HG02642 (cell line): ENCODE data around the gene TCF7L1.
"Not testable (repeated sequence)": the region's sequence is repeated elsewhere in the genome, so short reads cannot be mapped to it uniquely, and the experiment has no call there.

ENCODE experiments used
- ATAC-seq: cut with Tn5 transposase; IDR thresholded peaks from one replicate; pipeline ENCODE4 v1.9.1; 2021; ENCODE audit warnings: mild to moderate bottlenecking; ENCODE audit not compliant: unreplicated experiment, poor library complexity

The TCF7L1 gene

DNA sequence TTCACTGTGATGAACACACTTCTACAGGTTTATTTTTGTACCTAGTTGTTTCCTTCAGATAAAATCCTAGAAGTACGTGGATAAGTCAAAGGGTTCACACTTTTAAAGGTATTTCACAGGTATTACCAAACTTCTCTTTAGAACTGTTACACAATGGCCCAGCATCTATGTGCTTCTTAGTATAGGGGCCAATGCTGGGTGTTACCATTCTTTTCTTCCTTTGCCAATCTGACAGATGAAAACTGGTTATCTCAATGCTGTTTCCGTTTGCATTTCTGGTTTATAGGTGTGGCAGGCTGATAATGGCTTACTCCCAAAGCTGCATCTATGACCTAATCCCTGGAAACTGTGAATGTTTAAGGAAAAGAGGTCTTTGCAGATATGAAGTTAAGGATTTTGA is 2.8 kb upstream of the TCF7L1 start:
- no peak for ATAC-seq

DNA sequence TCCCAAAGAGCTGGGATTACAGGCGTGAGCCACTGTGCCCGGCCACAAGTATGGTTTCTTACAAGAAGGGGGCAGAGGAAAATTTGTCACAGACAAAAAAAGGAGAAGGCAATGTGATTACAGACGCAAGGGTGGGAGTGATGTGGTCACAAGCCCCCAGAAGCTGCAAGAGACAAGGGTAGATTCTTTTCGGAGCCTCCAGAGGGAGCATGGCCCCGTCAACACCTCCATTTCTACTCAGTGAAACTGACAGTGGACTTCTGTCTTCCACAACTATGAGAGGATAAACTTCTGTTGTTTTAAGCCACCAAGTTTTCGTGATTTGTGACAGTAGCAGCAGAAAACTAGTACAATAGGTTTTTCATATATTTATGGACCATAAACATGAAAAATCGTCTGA is 2.1 kb upstream of the TCF7L1 start:
- no peak for ATAC-seq

- no peak for ATAC-seq
These were observed 795 bp upstream of the TCF7L1 start for GRCh38 chr2:85132397-85132796.

DNA sequence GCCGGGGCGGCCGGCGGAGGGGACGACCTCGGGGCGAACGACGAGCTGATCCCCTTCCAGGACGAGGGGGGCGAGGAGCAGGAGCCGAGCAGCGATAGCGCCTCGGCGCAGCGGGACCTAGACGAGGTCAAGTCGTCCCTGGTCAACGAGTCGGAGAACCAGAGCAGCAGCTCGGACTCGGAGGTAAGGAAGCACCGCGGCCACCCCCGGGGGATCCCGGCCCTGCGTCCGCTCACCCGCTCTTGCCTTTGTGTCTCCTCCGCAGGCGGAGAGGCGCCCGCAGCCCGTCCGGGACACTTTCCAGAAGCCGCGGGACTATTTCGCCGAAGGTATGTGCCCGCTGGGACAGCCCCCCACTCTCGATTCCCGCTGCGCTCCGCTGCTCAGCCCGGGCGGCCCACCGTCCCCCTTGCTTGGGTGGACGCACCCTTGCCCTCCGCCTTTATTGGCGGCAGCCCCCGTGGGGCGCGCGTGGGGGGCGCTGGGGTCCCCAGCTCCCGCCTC is 611 bp downstream of the TCF7L1 start:
- no peak for ATAC-seq

DNA sequence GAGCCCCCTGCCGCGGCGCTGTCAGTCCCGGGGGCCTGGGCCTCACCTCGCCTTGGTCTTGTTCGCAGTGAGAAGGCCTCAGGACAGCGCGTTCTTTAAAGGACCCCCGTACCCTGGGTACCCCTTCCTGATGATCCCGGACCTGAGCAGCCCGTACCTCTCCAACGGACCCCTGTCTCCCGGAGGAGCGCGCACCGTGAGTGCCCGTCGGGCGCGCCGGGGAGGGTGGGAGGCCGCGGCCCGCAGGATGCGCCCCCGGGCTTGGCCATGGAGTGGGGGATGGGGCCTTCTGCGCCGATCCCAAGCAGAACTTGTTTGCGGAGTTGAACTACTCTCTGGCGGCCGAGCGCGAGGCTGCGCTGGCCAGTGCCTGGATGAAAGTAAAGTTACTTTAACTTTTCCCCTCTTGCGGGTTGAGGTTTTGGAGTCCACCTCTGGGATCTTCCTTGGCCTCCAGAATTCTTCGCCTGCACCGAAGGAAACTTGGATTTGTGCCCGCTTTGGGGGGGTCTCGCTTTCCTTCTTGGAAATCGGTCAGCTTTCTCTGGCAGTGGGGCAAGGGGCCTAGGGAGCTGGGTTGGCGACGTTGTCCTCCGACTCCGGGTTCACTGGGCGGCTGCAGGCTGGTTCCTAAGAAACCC is 1.2 kb downstream of the TCF7L1 start:
- ATAC-seq: no peak

- ATAC-seq: no peak
These were observed 1.9 kb downstream of the TCF7L1 start for GRCh38 chr2:85134896-85135659.

DNA sequence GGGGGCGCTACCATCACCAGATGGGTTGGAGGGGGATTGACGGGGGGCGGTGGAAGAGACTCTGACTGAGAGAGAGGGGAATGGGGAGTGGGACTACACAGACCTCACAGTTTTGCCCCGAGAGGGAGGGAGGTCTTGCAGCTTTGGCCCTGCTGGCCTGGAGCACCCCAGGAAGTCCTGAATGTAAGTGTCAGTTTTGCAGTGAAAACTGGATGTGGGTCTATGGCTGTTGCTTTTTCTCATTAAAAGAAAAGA is 2.4 kb downstream of the TCF7L1 start:
- ATAC-seq: no peak

DNA sequence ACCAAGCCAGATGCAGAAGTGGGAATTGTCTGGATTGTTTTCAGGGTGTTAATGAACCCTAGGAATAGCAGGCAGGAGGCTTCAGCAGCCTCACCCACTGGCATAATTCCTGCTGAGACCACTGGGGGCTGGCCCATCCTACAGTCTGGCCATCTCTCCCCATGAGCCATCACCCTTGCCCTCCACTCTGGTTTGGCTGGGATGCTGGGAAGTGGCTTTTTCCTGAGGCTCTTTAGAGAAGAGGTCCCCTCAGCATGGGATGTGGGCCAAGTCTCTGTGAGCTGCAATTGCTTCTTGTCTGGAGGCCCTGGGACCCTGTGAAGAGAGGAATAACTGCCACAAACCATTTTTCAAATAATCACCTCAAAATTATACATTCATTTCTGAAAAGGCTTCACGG is 4.0 kb downstream of the TCF7L1 start:
- no peak for ATAC-seq

DNA sequence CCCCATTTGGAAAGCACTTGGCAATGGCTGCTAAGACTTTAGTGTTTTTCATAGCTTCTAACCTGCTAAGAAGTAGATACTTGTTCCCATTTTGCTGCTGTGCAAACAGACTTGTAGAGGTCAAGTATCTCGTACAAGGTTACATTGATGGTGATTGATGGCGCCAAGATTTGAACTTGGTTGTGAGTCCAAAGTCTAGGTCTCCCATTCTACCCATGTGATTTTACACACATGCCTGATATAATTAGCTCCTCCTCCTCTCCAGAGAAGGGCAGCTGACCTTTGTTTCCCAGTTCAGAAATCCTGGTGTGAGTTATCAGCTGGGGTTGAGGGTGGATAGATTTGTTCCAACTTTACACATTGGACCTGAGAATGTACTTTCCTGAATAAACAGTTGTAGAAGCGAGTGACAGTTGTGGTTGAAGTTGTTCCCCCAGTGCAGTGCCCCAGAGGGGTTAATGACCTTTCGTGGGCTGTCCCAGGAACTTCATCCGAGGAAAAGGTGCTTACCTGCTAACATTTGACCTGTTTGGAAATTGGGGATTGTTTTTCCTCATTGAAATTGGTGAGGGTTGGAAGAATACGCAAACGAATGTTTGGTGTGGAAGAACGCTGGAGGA is 10.4 kb downstream of the TCF7L1 start:
- ATAC-seq: no peak

DNA sequence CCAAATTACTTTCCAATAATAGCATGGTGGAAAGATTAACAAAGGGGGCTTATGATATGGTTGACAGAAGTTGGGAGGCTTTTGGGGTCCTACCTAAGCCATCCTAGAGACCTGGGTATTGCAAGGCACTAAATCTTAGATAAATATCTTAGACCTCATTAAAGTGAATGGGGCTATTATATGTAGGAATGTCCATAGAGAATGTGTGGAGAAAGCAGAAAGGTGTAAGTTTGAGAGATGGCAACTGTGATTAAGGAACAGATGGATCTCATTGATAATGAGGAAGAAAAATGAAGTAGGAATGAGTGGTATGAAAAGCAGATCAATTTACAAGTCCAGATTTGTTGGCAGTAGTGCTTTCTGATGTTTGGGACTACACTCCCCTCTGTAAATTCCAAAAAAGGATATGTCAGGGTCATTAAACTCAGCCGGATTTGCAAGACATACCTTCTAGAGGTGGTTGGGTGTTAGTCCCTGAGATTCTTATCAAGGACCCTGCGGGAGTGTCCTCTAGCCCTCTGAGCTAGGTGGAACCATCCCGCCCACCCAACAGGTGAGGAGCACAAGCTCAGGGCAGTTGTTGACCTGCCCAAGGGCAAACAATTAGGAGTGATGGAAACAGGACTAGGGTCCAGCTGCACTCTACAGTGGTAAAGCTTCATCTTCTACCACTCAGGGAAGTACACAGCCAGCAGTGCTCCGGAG is 12.1 kb downstream of the TCF7L1 start:
- ATAC-seq: no peak

- no peak for ATAC-seq
These were observed 15.0 kb downstream of the TCF7L1 start for GRCh38 chr2:85148190-85148589.

GRCh38 chr2:85151026-85151425 is 17.8 kb downstream of the TCF7L1 start:
- no peak for ATAC-seq

- no peak for ATAC-seq
These were observed 19.7 kb downstream of the TCF7L1 start for GRCh38 chr2:85152895-85153294.

DNA sequence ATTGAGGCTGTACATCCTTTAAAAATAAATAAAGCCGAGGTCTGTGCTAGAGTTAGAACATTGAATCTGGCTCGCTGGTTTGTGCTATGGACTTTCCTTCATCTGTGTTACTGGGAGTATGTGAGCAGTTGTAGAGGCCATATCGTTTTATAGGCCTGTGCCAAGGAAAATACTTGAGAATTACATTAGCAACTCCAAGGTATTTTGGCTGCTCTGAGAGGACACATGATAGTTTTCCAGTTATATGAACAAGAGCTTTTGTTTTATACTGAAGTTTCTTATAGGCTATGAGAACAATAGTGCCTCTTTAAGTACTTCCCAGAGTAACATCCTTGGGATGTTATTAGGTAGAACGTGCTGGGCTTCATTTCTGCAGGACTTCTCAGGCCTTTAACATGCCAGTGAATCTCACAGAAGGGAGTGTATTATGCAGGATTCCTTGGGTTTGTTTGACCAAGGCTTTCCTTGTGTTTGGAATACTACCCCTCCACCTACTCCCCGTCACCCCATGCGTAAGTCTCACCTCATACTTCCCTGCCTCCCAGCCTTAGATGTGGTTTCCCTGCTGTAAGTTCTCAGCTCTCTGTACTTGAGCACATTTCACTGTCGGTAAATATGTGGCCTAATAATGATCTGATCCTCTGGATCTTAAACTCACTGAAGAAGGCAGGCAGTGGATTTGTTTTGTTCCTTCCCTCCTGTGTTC is 21.0 kb downstream of the TCF7L1 start:
- ATAC-seq: no peak

GRCh38 chr2:85155082-85155481 is 21.9 kb downstream of the TCF7L1 start:
- ATAC-seq: not testable (repeated sequence)

- ATAC-seq: no peak
These were observed 23.0 kb downstream of the TCF7L1 start for GRCh38 chr2:85156153-85156552.

GRCh38 chr2:85156619-85157018 is 23.4 kb downstream of the TCF7L1 start:
- ATAC-seq: no peak

DNA sequence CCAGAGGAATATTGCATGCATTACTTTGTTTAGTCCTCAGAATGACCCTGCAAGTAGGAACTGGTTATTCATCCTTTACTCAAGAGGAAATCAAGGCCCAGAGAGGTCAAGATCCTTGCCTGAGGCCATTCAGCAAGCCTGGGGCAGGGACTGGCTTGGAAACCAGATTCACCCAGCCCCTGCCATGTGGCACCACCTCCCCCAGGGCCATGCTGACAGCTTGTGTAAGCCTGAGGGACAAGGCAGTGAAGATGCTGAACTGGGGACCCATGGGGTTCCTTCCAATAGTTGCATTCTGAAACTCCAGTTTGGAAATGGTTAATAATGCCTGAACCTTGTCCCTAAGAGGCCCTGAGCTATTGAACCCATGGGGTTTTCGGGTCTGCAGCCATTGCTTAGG is 24.2 kb downstream of the TCF7L1 start:
- no peak for ATAC-seq

DNA sequence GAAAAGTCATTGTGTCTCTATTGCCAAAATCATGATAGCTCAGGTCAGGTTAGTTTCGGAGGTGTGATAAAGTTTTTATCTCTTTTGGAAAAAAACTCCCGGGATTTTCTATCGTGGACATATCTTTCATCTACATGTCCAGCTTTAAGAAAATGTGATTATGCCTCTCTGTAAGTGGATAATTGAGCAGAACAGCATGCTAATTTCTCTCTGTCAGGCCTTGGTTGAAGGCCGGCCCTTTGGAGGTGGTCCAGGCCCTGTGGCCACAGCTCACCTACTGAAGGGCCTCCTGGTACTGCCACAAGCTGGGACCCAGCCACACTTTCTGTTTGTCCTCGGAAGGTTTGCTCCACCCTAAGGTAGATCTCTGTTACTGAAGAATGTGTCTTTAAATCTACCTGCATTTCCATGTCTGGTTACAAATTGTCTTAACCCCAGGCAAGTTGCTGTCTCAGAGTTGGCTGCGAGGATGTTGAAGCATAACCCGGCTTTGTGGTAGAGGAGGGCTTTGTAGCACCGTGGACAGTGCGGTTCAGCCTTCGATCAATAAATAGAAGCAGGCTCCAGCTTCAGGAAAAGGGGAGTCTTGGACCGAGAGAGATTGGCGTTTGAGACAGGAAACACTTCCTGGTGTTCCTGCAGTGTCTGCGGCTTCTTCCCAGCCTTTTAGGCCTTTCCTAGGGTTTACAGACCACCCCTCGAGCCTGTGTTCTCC is 25.5 kb downstream of the TCF7L1 start:
- no peak for ATAC-seq

DNA sequence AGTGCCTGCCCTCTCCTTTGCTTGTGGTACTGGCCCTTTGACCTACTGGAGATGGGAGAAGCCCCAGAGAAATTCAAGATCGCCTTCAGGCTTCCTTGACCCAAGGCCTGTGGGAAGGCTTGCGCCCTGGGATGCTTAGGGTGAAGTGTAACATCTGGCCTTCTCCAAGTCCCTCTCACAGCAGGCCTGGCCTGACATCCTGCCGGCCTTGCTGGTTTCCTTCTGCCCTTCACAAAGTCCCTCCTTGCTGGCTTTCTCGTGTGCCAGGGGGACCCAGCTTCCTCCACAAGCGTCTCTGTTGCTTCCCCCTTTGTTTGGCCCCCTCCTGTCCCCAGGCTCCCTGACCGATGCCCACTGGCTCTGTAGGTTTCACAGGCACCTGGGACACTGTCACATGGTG is 26.4 kb downstream of the TCF7L1 start:
- no peak for ATAC-seq
